Gastroesophageal sphincter (tissue), 3 donors: ENCODE measurements around the gene C4orf50.

Experiments
- CTCF ChIP-seq, 4 experiments: fragments of 200-600 bp in 2 of 4; fragments of 450-650 bp in 2 of 4; sonication (generic) in 1 of 4; IDR thresholded peaks; one replicate each; pipeline ENCODE4 v1.5.1; 2017 to 2019; ENCODE audit warnings: antibody characterized with exemption in 4 of 4, mild to moderate bottlenecking in 2 of 4, moderate library complexity in 2 of 4
- EP300 ChIP-seq: sonication (generic); formaldehyde crosslinking; IDR thresholded peaks from one replicate; pipeline ENCODE4 v1.6.1; 2017; ENCODE audit warnings: antibody characterized with exemption, mild to moderate bottlenecking
- POLR2A ChIP-seq, 2 donors: fragments of 450-650 bp; IDR thresholded peaks; one replicate each; pipeline ENCODE4 v1.6.1; 2017; ENCODE audit warnings: antibody characterized with exemption in 2 of 2, mild to moderate bottlenecking in 2 of 2, moderate library complexity in 1 of 2

GRCh38 chr4:6032249-6033244 is 14.3 kb upstream of the C4orf50 start:
- peak in 2 of 4 experiments; percentile 5 to 15 for TF ChIP-seq CTCF (IDR thresholded peaks at IDR 0.05)
- TF ChIP-seq POLR2A (IDR thresholded peaks at IDR 0.05), result no peak
- no peak for TF ChIP-seq EP300
